ENCODE data around the gene CD55. TPM values are rescaled to one million over a fixed set of nuclear protein-coding genes. Genes with fewer than 3 reads are reported as not detected.
A peak's percentile ranks its signal among the peaks of the same experiment; 100 is the strongest.

Gene CD55
- total and polyA plus RNA-seq, 2 donors (not counting 1 experiment from before 2014, with no cell fraction given) = 46.1 to 77.7 TPM

- Histone ChIP-seq H3K79me2 (ENCODE audit: control insufficient read depth, insufficient read depth, low read length) (no peaks in the 10 kb centered on the region), H3K4me1 (ENCODE audit: control insufficient read depth, extremely low read depth, insufficient read depth, low read length) (no peaks in the 10 kb centered on the region), H4K20me1 (ENCODE audit: control insufficient read depth, extremely low read depth, insufficient read depth, low read length) (no peaks in the 10 kb centered on the region), H3K27me3 (ENCODE audit: control insufficient read depth, insufficient read depth, low read length) (peaks cover 4% of the 10 kb centered on the region), H2AFZ (ENCODE audit: low read length) (no peak overlapping the region), H3K9ac (ENCODE audit: insufficient read depth, low read length) (no peak overlapping the region), H3K9me3 (ENCODE audit: control insufficient read depth, insufficient read depth, low read depth, low read length) (no peaks in the 10 kb centered on the region), H3K4me2 (ENCODE audit: extremely low read depth, insufficient read depth, low read length) (no peak overlapping the region), H3K4me3 (replicated peaks in 1 of 4; ENCODE audit: control extremely low read depth in 1 of 4, insufficient read depth in 1 of 4, low read depth in 3 of 4, low read length in 4 of 4) (no peak overlapping the region), H3K27ac (ENCODE audit: insufficient read depth, low read length) (no peak overlapping the region), H3K36me3 (ENCODE audit: control insufficient read depth, insufficient read depth, low read length) (no peaks in the 10 kb centered on the region)
- no peak for TF ChIP-seq CTCF (conservative IDR thresholded peaks at IDR 0.05 in 1 of 2, IDR thresholded peaks at IDR 0.05 in 1 of 2; ENCODE audit: low read depth in 1 of 2, low read length in 2 of 2)
- DNase-seq (ENCODE audit: low read depth in 2 of 2) = no peak
Measured at GRCh38 chr1:207284209-207284897, 37.1 kb upstream of the CD55 start.

GRCh38 chr1:207286786-207287468, 34.6 kb upstream of the CD55 start:
- Histone ChIP-seq H3K9ac (ENCODE audit: insufficient read depth, low read length) (no peak overlapping the region), H3K27me3 (ENCODE audit: control insufficient read depth, insufficient read depth, low read length) (peaks cover 4% of the 10 kb centered on the region), H3K4me3 (replicated peaks in 1 of 4; ENCODE audit: control extremely low read depth in 1 of 4, insufficient read depth in 1 of 4, low read depth in 3 of 4, low read length in 4 of 4) (no peak overlapping the region), H2AFZ (ENCODE audit: low read length) (no peak overlapping the region), H3K4me1 (ENCODE audit: control insufficient read depth, extremely low read depth, insufficient read depth, low read length) (no peaks in the 10 kb centered on the region), H4K20me1 (ENCODE audit: control insufficient read depth, extremely low read depth, insufficient read depth, low read length) (no peaks in the 10 kb centered on the region), H3K4me2 (ENCODE audit: extremely low read depth, insufficient read depth, low read length) (no peak overlapping the region), H3K79me2 (ENCODE audit: control insufficient read depth, insufficient read depth, low read length) (no peaks in the 10 kb centered on the region), H3K27ac (ENCODE audit: insufficient read depth, low read length) (no peak overlapping the region), H3K9me3 (ENCODE audit: control insufficient read depth, insufficient read depth, low read depth, low read length) (no peaks in the 10 kb centered on the region), H3K36me3 (ENCODE audit: control insufficient read depth, insufficient read depth, low read length) (no peaks in the 10 kb centered on the region)
- DNase-seq (ENCODE audit: low read depth in 2 of 2) = peak in 1 of 2 donors; percentile 36
- no peak for TF ChIP-seq CTCF (conservative IDR thresholded peaks at IDR 0.05 in 1 of 2, IDR thresholded peaks at IDR 0.05 in 1 of 2; ENCODE audit: low read depth in 1 of 2, low read length in 2 of 2)

- TF ChIP-seq EZH2 (IDR thresholded peaks at IDR 0.05; ENCODE audit: low read length, missing control alignments) (no peak), CTCF (conservative IDR thresholded peaks at IDR 0.05 in 1 of 2, IDR thresholded peaks at IDR 0.05 in 1 of 2; ENCODE audit: low read depth in 1 of 2, low read length in 2 of 2) (no peak)
- Histone ChIP-seq H3K36me3 (ENCODE audit: control insufficient read depth, insufficient read depth, low read length) (no peaks in the 10 kb centered on the region), H3K27ac (ENCODE audit: insufficient read depth, low read length) (no peak overlapping the region), H3K9ac (ENCODE audit: insufficient read depth, low read length) (no peak overlapping the region), H2AFZ (ENCODE audit: low read length) (no peak overlapping the region), H3K9me3 (ENCODE audit: control insufficient read depth, insufficient read depth, low read depth, low read length) (no peaks in the 10 kb centered on the region), H3K4me2 (ENCODE audit: extremely low read depth, insufficient read depth, low read length) (no peak overlapping the region), H3K4me3 (replicated peaks in 1 of 4; ENCODE audit: control extremely low read depth in 1 of 4, insufficient read depth in 1 of 4, low read depth in 3 of 4, low read length in 4 of 4) (no peak overlapping the region), H3K27me3 (ENCODE audit: control insufficient read depth, insufficient read depth, low read length) (peaks cover 4% of the 10 kb centered on the region), H3K79me2 (ENCODE audit: control insufficient read depth, insufficient read depth, low read length) (no peaks in the 10 kb centered on the region), H4K20me1 (ENCODE audit: control insufficient read depth, extremely low read depth, insufficient read depth, low read length) (no peaks in the 10 kb centered on the region), H3K4me1 (ENCODE audit: control insufficient read depth, extremely low read depth, insufficient read depth, low read length) (no peaks in the 10 kb centered on the region)
- no peak for DNase-seq (ENCODE audit: low read depth in 2 of 2)
Measured at GRCh38 chr1:207288315-207288714, 33.2 kb upstream of the CD55 start.

Data from fibroblast of lung (primary cell).